Measurements from ENCODE around the gene CFAP20DC.

DNA sequence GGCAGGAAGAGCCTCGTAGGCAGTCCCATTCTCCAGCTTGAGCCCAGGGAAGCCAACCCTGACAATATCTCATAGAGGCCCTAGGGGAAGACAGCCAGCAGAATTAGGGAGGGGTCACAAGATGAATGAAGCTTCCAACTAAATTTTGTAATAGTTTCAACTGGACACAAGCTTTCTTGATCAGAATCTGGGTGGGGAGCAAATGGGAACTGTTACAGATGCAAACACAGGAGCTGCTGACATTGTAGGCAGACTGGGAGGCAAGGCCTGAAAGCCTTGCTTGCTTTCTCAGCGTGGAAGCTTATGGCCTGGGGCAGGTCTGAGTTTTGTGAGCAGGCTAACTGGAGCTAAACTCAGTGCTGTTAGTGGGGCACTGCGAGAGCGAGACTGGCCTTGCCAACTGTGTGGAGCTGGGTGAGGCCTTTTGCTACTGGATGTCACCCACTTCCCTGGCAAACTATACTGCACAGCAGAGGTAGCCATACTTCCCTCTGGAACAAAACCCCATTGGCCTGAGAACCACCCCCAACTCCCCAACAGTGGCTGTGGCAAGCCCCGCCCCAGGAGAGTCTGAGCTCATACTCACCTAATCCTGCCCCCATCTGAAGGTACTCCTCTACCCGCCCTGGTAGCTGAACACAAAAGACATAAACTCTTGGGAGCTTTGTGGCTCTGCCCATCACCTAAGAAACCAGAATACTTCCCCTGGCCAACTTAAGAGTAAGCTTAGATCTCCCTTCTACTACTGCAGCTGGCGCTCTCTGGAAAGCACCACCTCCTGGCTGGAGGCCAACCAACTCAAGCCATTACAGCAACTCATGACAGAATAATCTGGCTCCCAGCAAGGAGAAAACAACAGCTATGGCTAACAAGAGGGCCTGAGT is 42.9 kb downstream of the CFAP20DC start:
- no peak for TF ChIP-seq POLR2A (IDR thresholded peaks at IDR 0.05)
- TF ChIP-seq, protein P1, sequence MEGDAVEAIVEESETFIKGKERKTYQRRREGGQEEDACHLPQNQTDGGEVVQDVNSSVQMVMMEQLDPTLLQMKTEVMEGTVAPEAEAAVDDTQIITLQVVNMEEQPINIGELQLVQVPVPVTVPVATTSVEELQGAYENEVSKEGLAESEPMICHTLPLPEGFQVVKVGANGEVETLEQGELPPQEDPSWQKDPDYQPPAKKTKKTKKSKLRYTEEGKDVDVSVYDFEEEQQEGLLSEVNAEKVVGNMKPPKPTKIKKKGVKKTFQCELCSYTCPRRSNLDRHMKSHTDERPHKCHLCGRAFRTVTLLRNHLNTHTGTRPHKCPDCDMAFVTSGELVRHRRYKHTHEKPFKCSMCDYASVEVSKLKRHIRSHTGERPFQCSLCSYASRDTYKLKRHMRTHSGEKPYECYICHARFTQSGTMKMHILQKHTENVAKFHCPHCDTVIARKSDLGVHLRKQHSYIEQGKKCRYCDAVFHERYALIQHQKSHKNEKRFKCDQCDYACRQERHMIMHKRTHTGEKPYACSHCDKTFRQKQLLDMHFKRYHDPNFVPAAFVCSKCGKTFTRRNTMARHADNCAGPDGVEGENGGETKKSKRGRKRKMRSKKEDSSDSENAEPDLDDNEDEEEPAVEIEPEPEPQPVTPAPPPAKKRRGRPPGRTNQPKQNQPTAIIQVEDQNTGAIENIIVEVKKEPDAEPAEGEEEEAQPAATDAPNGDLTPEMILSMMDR (IDR thresholded peaks at IDR 0.05) = no peak
